Measurements from ENCODE around the gene NCDN.

The NCDN gene

DNA sequence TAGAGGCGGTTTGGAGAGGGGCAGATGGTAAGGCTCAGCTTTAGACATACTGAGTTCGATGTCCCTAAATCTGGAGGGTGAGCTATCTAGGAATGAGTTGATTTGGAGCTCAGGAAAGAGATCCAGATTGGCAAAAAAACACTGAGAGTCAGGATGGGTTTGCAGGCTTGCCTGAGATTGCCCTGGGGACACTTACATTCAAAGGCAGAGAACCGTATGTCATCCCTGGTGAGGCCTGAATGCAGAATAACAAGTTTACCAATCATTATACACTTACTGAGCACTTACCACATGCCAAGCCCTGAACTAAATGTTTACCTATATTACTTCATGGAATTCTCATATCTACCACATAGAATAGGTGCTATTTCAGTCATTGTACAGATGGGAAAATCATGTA is 43.0 kb downstream of the NCDN start:
- H2BK120ac ChIP-seq (ENCODE audit: low read depth, low read length): no peak overlapping the region
- no peak overlapping the region for H2BK5ac ChIP-seq (ENCODE audit: low read depth, low read length, poor library complexity, severe bottlenecking)
- H3K4me1 ChIP-seq (ENCODE audit: control insufficient read depth, insufficient read depth, low read depth, low read length): peaks cover 4% of the 10 kb centered on the region
- H3K4ac ChIP-seq (ENCODE audit: low read depth in 1 of 2, low read length in 2 of 2): no peak overlapping the region
- H3K9ac ChIP-seq (ENCODE audit: low read length): no peak overlapping the region
- DNase-seq: no peak
- no peaks in the 10 kb centered on the region for H3K9me3 ChIP-seq (ENCODE audit: control insufficient read depth, low read length)
- H3K4me3 ChIP-seq (ENCODE audit: insufficient read depth in 1 of 2, low read depth in 1 of 2, low read length in 2 of 2): no peak overlapping the region
- H4K91ac ChIP-seq (ENCODE audit: low read length): no peak overlapping the region
- no peak overlapping the region for H2AK5ac ChIP-seq (ENCODE audit: low read length, severe bottlenecking)
- H3K14ac ChIP-seq (ENCODE audit: low read length in 2 of 2): no peak overlapping the region
- no peak overlapping the region for H2BK12ac ChIP-seq (ENCODE audit: low read length in 2 of 2)
- no peak overlapping the region for H2AFZ ChIP-seq (ENCODE audit: low read depth, low read length)
- H3K79me1 ChIP-seq (replicated peaks; ENCODE audit: low read length, poor library complexity, severe bottlenecking): peaks cover 27% of the 10 kb centered on the region
- H3K18ac ChIP-seq (ENCODE audit: low read depth in 1 of 2, low read length in 2 of 2): no peak overlapping the region
- no peaks in the 10 kb centered on the region for H3K27me3 ChIP-seq (ENCODE audit: control insufficient read depth in 1 of 2, insufficient read depth in 1 of 2, low read length in 2 of 2)
- H3K4me2 ChIP-seq (ENCODE audit: low read length, poor library complexity, severe bottlenecking): no peak overlapping the region
- WGBS: 92% methylated on average over 3 of the region's 3 CpGs
- H4K8ac ChIP-seq (ENCODE audit: low read length): no peak overlapping the region
- no peak overlapping the region for H3K23ac ChIP-seq (ENCODE audit: low read length in 2 of 2)
- H2BK15ac ChIP-seq (ENCODE audit: low read depth, poor library complexity, severe bottlenecking): no peak overlapping the region
- peaks cover 41 to 77% of the 10 kb centered on the region in 2 experiments for H3K36me3 ChIP-seq (ENCODE audit: control insufficient read depth in 1 of 2, insufficient read depth in 2 of 2, low read depth in 1 of 2, low read length in 2 of 2)
- H3K27ac ChIP-seq (ENCODE audit: low read length, poor library complexity, severe bottlenecking): no peak overlapping the region

DNA sequence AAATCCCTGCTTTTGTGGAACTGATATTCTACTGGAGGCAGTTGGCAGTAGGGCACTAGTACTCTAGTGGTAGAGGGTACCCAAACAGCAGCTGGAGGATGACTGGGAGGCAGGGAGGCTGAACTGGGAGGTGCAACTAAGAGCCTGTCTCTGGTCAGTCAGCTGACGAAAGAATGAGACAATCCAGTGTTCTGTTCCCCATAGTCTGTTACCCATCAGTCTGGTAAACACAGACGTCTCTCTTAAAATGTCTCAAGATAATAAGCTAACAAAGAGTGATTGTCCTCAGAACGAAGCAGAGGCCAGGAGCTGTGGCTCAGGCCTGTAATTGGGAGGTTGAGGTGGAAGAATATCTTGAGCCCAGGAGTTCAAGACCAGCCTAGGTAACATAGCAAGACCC is 45.9 kb downstream of the NCDN start:
- H2AK5ac ChIP-seq (ENCODE audit: low read length, severe bottlenecking): no peak overlapping the region
- H3K14ac ChIP-seq (ENCODE audit: low read length in 2 of 2): no peak overlapping the region
- no peaks in the 10 kb centered on the region for H3K9me3 ChIP-seq (ENCODE audit: control insufficient read depth, low read length)
- no peak overlapping the region for H2BK120ac ChIP-seq (ENCODE audit: low read depth, low read length)
- no peak overlapping the region for H3K18ac ChIP-seq (ENCODE audit: low read depth in 1 of 2, low read length in 2 of 2)
- H2BK12ac ChIP-seq (ENCODE audit: low read length in 2 of 2): no peak overlapping the region
- no peak overlapping the region for H4K91ac ChIP-seq (ENCODE audit: low read length)
- H4K8ac ChIP-seq (ENCODE audit: low read length): peak overlapping the region; percentile 23
- DNase-seq: no peak
- no peak overlapping the region for H3K4me3 ChIP-seq (ENCODE audit: insufficient read depth in 1 of 2, low read depth in 1 of 2, low read length in 2 of 2)
- H3K79me1 ChIP-seq (replicated peaks; ENCODE audit: low read length, poor library complexity, severe bottlenecking): peaks cover 27% of the 10 kb centered on the region
- no peak overlapping the region for H2AFZ ChIP-seq (ENCODE audit: low read depth, low read length)
- no peak overlapping the region for H2BK15ac ChIP-seq (ENCODE audit: low read depth, poor library complexity, severe bottlenecking)
- H3K4me1 ChIP-seq (ENCODE audit: control insufficient read depth, insufficient read depth, low read depth, low read length): peaks cover 6% of the 10 kb centered on the region
- no peak overlapping the region for H2BK5ac ChIP-seq (ENCODE audit: low read depth, low read length, poor library complexity, severe bottlenecking)
- H3K4me2 ChIP-seq (ENCODE audit: low read length, poor library complexity, severe bottlenecking): no peak overlapping the region
- no peak overlapping the region for H3K9ac ChIP-seq (ENCODE audit: low read length)
- no peak overlapping the region for H3K4ac ChIP-seq (ENCODE audit: low read depth in 1 of 2, low read length in 2 of 2)
- WGBS: 63% methylated on average over 1 of the region's 3 CpGs
- H3K27ac ChIP-seq (ENCODE audit: low read length, poor library complexity, severe bottlenecking): no peak overlapping the region
- H3K36me3 ChIP-seq (ENCODE audit: control insufficient read depth in 1 of 2, insufficient read depth in 2 of 2, low read depth in 1 of 2, low read length in 2 of 2): peaks cover 38 to 89% of the 10 kb centered on the region in 2 experiments
- H3K27me3 ChIP-seq (ENCODE audit: control insufficient read depth in 1 of 2, insufficient read depth in 1 of 2, low read length in 2 of 2): no peaks in the 10 kb centered on the region
- H3K23ac ChIP-seq (ENCODE audit: low read length in 2 of 2): no peak overlapping the region

DNA sequence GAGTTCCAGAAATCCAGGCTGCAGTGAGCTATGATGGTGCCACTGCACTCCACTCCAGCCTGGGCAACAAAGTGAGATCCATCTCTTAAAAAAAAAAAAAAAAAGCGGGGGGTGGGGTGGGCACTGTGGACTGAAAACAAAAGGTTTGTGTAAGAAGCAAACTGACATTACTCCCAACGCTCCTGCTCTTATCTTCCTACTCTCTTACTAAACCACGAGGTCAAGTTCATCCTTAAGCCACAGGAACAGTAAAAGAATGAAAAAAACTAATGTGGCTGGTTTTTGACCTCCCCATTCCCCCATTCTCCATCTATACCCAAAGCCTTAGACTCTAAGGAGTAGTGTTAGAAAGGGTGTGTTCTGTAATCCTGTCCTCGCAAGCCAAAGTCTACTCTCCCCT is 46.3 kb downstream of the NCDN start:
- no peak overlapping the region for H3K27ac ChIP-seq (ENCODE audit: low read length, poor library complexity, severe bottlenecking)
- WGBS: 51% methylated on average over 2 of the region's 4 CpGs
- H2AK5ac ChIP-seq (ENCODE audit: low read length, severe bottlenecking): no peak overlapping the region
- peak; percentile 19 for DNase-seq
- no peak overlapping the region for H2BK5ac ChIP-seq (ENCODE audit: low read depth, low read length, poor library complexity, severe bottlenecking)
- no peak overlapping the region for H2BK12ac ChIP-seq (ENCODE audit: low read length in 2 of 2)
- no peak overlapping the region for H2BK120ac ChIP-seq (ENCODE audit: low read depth, low read length)
- H3K9ac ChIP-seq (ENCODE audit: low read length): no peak overlapping the region
- H3K4me3 ChIP-seq (ENCODE audit: insufficient read depth in 1 of 2, low read depth in 1 of 2, low read length in 2 of 2): no peak overlapping the region
- no peak overlapping the region for H3K14ac ChIP-seq (ENCODE audit: low read length in 2 of 2)
- H2AFZ ChIP-seq (ENCODE audit: low read depth, low read length): no peak overlapping the region
- no peak overlapping the region for H4K91ac ChIP-seq (ENCODE audit: low read length)
- no peak overlapping the region for H2BK15ac ChIP-seq (ENCODE audit: low read depth, poor library complexity, severe bottlenecking)
- H3K9me3 ChIP-seq (ENCODE audit: control insufficient read depth, low read length): no peaks in the 10 kb centered on the region
- peaks cover 39 to 94% of the 10 kb centered on the region in 2 experiments for H3K36me3 ChIP-seq (ENCODE audit: control insufficient read depth in 1 of 2, insufficient read depth in 2 of 2, low read depth in 1 of 2, low read length in 2 of 2)
- H3K18ac ChIP-seq (ENCODE audit: low read depth in 1 of 2, low read length in 2 of 2): no peak overlapping the region
- H3K23ac ChIP-seq (ENCODE audit: low read length in 2 of 2): no peak overlapping the region
- no peak overlapping the region for H3K4ac ChIP-seq (ENCODE audit: low read depth in 1 of 2, low read length in 2 of 2)
- no peak overlapping the region for H4K8ac ChIP-seq (ENCODE audit: low read length)
- peaks cover 6% of the 10 kb centered on the region for H3K4me1 ChIP-seq (ENCODE audit: control insufficient read depth, insufficient read depth, low read depth, low read length)
- no peak overlapping the region for H3K4me2 ChIP-seq (ENCODE audit: low read length, poor library complexity, severe bottlenecking)
- peaks cover 29% of the 10 kb centered on the region for H3K79me1 ChIP-seq (replicated peaks; ENCODE audit: low read length, poor library complexity, severe bottlenecking)
- H3K27me3 ChIP-seq (ENCODE audit: control insufficient read depth in 1 of 2, insufficient read depth in 1 of 2, low read length in 2 of 2): no peaks in the 10 kb centered on the region

DNA sequence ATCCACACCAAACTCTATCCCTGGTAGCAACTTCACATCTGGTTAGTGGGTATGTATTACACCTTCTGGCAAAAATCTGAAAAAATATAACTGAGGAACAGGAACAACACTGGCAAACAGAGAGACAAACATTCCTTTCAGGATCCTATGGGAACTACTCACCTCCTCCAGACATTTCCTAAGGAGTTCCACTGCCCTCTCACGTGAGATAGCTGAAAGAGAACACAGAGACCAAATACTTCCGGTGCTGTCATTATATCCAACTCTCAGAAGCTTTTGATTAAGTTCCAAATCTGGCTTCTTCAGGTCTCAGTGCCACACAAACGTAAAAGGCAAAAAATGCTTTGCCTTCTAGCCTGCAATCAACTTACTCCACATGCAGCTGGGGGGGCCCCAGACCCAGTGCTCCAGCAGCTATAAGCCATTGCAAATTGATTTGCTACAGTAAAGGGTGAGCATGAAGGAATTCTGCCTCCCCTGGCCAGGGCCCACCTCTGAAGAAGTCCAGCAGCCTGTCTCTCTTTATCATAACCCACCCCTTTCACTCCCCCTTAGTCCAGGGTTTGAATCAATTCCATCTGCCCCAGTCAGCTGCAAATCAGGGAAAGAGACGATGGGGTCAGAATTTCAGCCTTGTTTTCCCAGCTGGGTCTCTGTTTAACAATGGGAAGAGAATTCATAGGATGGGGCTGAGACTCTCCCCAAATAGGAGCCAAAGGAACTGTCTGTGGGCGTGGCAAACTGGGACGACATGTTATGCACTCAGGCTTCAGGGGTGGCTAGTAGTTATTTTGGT is 47.7 kb downstream of the NCDN start:
- WGBS: 87% methylated on average over 6 of the region's 6 CpGs
- peaks cover 34% of the 10 kb centered on the region for H3K79me1 ChIP-seq (replicated peaks; ENCODE audit: low read length, poor library complexity, severe bottlenecking)

More for the DNA sequence above, 47.7 kb downstream of the NCDN start:
- H2BK5ac ChIP-seq (ENCODE audit: low read depth, low read length, poor library complexity, severe bottlenecking): no peak overlapping the region
- no peak overlapping the region for H2AFZ ChIP-seq (ENCODE audit: low read depth, low read length)
- no peak overlapping the region for H3K23ac ChIP-seq (ENCODE audit: low read length in 2 of 2)
- no peak overlapping the region for H3K18ac ChIP-seq (ENCODE audit: low read depth in 1 of 2, low read length in 2 of 2)
- H3K4me2 ChIP-seq (ENCODE audit: low read length, poor library complexity, severe bottlenecking): no peak overlapping the region
- no peak overlapping the region for H3K9ac ChIP-seq (ENCODE audit: low read length)
- H3K36me3 ChIP-seq (ENCODE audit: control insufficient read depth in 1 of 2, insufficient read depth in 2 of 2, low read depth in 1 of 2, low read length in 2 of 2): peaks cover 39 to 94% of the 10 kb centered on the region in 2 experiments
- no peak overlapping the region for H2BK12ac ChIP-seq (ENCODE audit: low read length in 2 of 2)
- no peaks in the 10 kb centered on the region for H3K27me3 ChIP-seq (ENCODE audit: control insufficient read depth in 1 of 2, insufficient read depth in 1 of 2, low read length in 2 of 2)
- no peak overlapping the region for H4K91ac ChIP-seq (ENCODE audit: low read length)
- peaks cover 6% of the 10 kb centered on the region for H3K4me1 ChIP-seq (ENCODE audit: control insufficient read depth, insufficient read depth, low read depth, low read length)
- no peak overlapping the region for H3K14ac ChIP-seq (ENCODE audit: low read length in 2 of 2)
- H3K9me3 ChIP-seq (ENCODE audit: control insufficient read depth, low read length): no peaks in the 10 kb centered on the region
- no peak overlapping the region for H3K4me3 ChIP-seq (ENCODE audit: insufficient read depth in 1 of 2, low read depth in 1 of 2, low read length in 2 of 2)
- no peak overlapping the region for H4K8ac ChIP-seq (ENCODE audit: low read length)
- peak overlapping the region; percentile 27 for H2AK5ac ChIP-seq (ENCODE audit: low read length, severe bottlenecking)
- DNase-seq: no peak
- H2BK120ac ChIP-seq (ENCODE audit: low read depth, low read length): no peak overlapping the region
- H3K4ac ChIP-seq (ENCODE audit: low read depth in 1 of 2, low read length in 2 of 2): no peak overlapping the region
- H3K27ac ChIP-seq (ENCODE audit: low read length, poor library complexity, severe bottlenecking): peak overlapping the region; percentile 28
- H2BK15ac ChIP-seq (ENCODE audit: low read depth, poor library complexity, severe bottlenecking): no peak overlapping the region

Data from mesenchymal stem cell (in vitro differentiated cells and primary cell).